GM23248 (cell line): Measurements from ENCODE around the gene SCYGR1. TPM values are rescaled to one million over a fixed set of nuclear protein-coding genes. Genes with fewer than 3 reads are reported as not detected.

Experiments
- DNase-seq: peaks from one replicate; pipeline ENCODE4 v3.0.0-alpha.2; 2015
- H2AFZ ChIP-seq: fragments of 200-600 bp; sonication (generic); 2 replicates; pipeline ENCODE4 v1.6.1; 2016; ENCODE audit warnings: antibody characterized with exemption
- H3F3A ChIP-seq: fragments of 200-600 bp; sonication (generic); 2 replicates; pipeline ENCODE4 v1.6.1; 2016; ENCODE audit warnings: mild to moderate bottlenecking, antibody characterized with exemption, mixed run types; ENCODE audit not compliant: insufficient read depth
- H3K27ac ChIP-seq: fragments of 200-600 bp; sonication (generic); 2 replicates; pipeline ENCODE4 v1.5.1; 2016; ENCODE audit warnings: mild to moderate bottlenecking
- H3K27me3 ChIP-seq: fragments of 200-600 bp; sonication (generic); replicated peaks from 2 replicates; pipeline ENCODE4 v1.6.1; 2016; ENCODE audit warnings: mild to moderate bottlenecking; ENCODE audit not compliant: insufficient read depth
- H3K36me3 ChIP-seq: fragments of 200-600 bp; sonication (generic); 2 replicates; pipeline ENCODE4 v1.6.1; 2016; ENCODE audit warnings: low read depth, mild to moderate bottlenecking
- H3K4me1 ChIP-seq: fragments of 200-600 bp; sonication (generic); 2 replicates; pipeline ENCODE4 v1.6.1; 2016; ENCODE audit warnings: mild to moderate bottlenecking; ENCODE audit not compliant: insufficient read depth
- H3K4me2 ChIP-seq: fragments of 200-600 bp; sonication (generic); one replicate; pipeline ENCODE4 v1.6.1; 2016; ENCODE audit warnings: mild to moderate bottlenecking; ENCODE audit not compliant: unreplicated experiment
- H3K4me3 ChIP-seq: fragments of 200-600 bp; sonication (generic); 2 replicates; pipeline ENCODE4 v1.5.1; 2016; ENCODE audit warnings: mild to moderate bottlenecking
- H3K79me2 ChIP-seq: fragments of 200-600 bp; sonication (generic); 2 replicates; pipeline ENCODE4 v1.6.1; 2016; ENCODE audit warnings: mild to moderate bottlenecking; ENCODE audit not compliant: insufficient read depth
- H3K9ac ChIP-seq: fragments of 200-600 bp; sonication (generic); 2 replicates; pipeline ENCODE4 v1.6.1; 2016; ENCODE audit warnings: mild to moderate bottlenecking
- H3K9me2 ChIP-seq: fragments of 200-600 bp; sonication (generic); 2 replicates; pipeline ENCODE4 v1.6.1; 2016; ENCODE audit warnings: mixed run types, mild to moderate bottlenecking, moderate library complexity; ENCODE audit not compliant: insufficient read depth
- H3K9me3 ChIP-seq: fragments of 200-600 bp; sonication (generic); one replicate; pipeline ENCODE4 v1.6.1; 2017; ENCODE audit warnings: low read depth
- H4K20me1 ChIP-seq: fragments of 200-600 bp; sonication (generic); 2 replicates; pipeline ENCODE4 v1.6.0; 2016; ENCODE audit not compliant: insufficient read depth
- EZH2 ChIP-seq: fragments of 200-600 bp; sonication (generic); IDR thresholded peaks from 2 replicates; pipeline ENCODE4 v1.6.1; 2018; ENCODE audit warnings: antibody characterized with exemption, mild to moderate bottlenecking; ENCODE audit not compliant: insufficient read depth, poor library complexity, severe bottlenecking
- EZH2phosphoT487 ChIP-seq: fragments of 200-600 bp; sonication (generic); IDR thresholded peaks from 2 replicates; pipeline ENCODE4 v1.6.1; 2018; ENCODE audit warnings: antibody characterized with exemption, moderate library complexity, mild to moderate bottlenecking, low read depth; ENCODE audit not compliant: insufficient read depth
- WGBS, 2 experiments: methylation state at CpG; one replicate each; pipeline ENCODE4 v1.1.6; 2015 to 2017; ENCODE audit warnings: low lambda C conversion rate in 2 of 2, low coverage in 1 of 2; ENCODE audit errors: missing lambda C conversion rate in 2 of 2; 5-methylcytosine and 5-hydroxymethylcytosine counted together
- in situ Hi-C: fragments of 300-500 bp; cut with MboI; formaldehyde crosslinking; loops from 2 replicates; pipeline ENCODE4 v1.15.0; 2020
- polyA plus RNA-seq: library from polyadenylated mRNA; unstranded; fragments of >200 nt; fragmentation: Nextera tagmentation; extraction: Ambion mirVana; gene quantifications from 2 replicates; pipeline ENCODE4 v1.2.1, GENCODE V29; 2016
- total RNA-seq: library from RNA; depleted of rRNA; stranded (reverse); fragments of >200 nt; shearing (Covaris generic); gene quantifications from 2 replicates; pipeline ENCODE4 v1.2.3, GENCODE V29; 2014

Gene SCYGR1
- total and polyA plus RNA-seq, 2 experiments from 2014 or later = not detected

GRCh38 chr2:227401550-227401949 is 13.8 kb upstream of the SCYGR1 start:
- 31 to 44% methylated on average over 2 of the region's 2 CpGs for WGBS, 2 experiments
- in situ Hi-C loops = no loop called here
- no peaks in the 10 kb centered on the region for H3K9me3 ChIP-seq

DNA sequence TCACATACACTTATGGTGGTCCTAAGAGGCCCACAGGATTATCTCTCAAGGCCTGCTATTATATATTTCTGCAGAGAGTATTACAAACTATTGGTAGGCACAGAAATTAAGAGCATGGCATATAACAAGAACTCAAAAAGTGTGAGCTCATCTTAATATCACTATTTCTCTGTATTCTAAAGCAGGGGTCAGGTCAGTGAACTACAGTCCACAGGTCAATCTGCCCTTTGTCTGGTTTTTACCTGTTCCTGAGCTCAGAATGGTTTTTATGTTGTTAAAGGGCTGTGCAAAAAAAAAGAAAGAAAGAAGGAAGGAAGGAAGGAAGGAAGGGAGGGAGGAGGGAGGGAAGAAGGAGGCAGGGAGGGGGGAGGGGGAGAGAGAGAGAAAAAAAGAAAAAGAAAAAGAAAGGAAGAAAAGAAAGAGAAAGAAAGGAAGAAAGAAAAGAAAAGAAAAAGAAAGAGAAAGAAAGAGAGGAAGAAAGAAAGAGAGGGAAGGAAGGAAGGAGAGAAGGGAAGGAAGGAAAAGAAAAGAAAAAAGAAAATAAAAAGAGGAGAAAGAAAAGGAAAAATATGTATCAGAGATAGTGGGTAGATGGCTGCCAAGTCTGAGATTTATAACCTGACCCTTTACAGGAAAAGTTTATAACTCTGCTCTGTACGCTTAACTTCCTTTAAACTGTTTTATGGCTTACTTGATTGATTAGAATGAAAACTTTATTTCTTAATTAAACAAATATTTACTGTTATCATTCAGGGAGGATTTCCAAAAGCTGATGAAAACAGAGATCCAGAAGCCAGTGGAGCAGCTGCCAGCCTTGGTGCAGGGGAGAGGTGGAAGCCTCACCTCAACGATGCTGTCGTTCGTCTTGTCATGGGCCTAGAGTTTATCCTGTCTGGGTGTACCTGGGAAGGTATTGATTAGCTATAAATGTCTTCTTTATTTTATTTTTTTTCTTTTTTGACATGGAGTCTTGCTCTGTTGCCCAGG is 11.2 kb upstream of the SCYGR1 start:
- 97 to 99% methylated on average over 4 of the region's 4 CpGs for WGBS, 2 experiments
- H3K4me2 ChIP-seq = no peak overlapping the region
- no peaks in the 10 kb centered on the region for H4K20me1 ChIP-seq
- H3K9me3 ChIP-seq = no peaks in the 10 kb centered on the region
- in situ Hi-C loops = no loop called here
- H3K27me3 ChIP-seq = no peaks in the 10 kb centered on the region
- H2AFZ ChIP-seq = no peak overlapping the region
- DNase-seq = no peak
- peaks cover 5% of the 10 kb centered on the region; the same call in 1 of the 2 replicates for H3K4me1 ChIP-seq
- H3K9ac ChIP-seq = no peak overlapping the region
- no peaks in the 10 kb centered on the region for H3K9me2 ChIP-seq
- no peaks in the 10 kb centered on the region for H3K79me2 ChIP-seq
- no peak overlapping the region for H3K27ac ChIP-seq
- no peaks in the 10 kb centered on the region for H3K36me3 ChIP-seq
- no peak overlapping the region for H3K4me3 ChIP-seq
- TF ChIP-seq EZH2 = no peak
- no peak for TF ChIP-seq EZH2phosphoT487
- H3F3A ChIP-seq = no peaks in the 10 kb centered on the region

More at GRCh38 chr2:227401550-227401949, 13.8 kb upstream of the SCYGR1 start:
- Histone ChIP-seq H3K4me3 (no peak overlapping the region), H3K9me2 (no peaks in the 10 kb centered on the region), H3K4me2 (no peak overlapping the region), H3F3A (peaks cover 11% of the 10 kb centered on the region), H3K79me2 (no peaks in the 10 kb centered on the region), H3K27ac (no peak overlapping the region), H3K36me3 (no peaks in the 10 kb centered on the region), H2AFZ (no peak overlapping the region), H3K4me1 (peaks cover 9% of the 10 kb centered on the region), H4K20me1 (no peaks in the 10 kb centered on the region), H3K9ac (no peak overlapping the region), H3K27me3 (no peaks in the 10 kb centered on the region)
- no peak for DNase-seq
- TF ChIP-seq EZH2phosphoT487 (no peak), EZH2 (no peak)

GRCh38 chr2:227397562-227397961 is 9.8 kb upstream of the SCYGR1 start:
- no peak overlapping the region for H3K27ac ChIP-seq
- no peaks in the 10 kb centered on the region for H3K9me3 ChIP-seq
- no peak overlapping the region for H3K4me3 ChIP-seq
- H3K9ac ChIP-seq = no peak overlapping the region
- no peaks in the 10 kb centered on the region for H4K20me1 ChIP-seq
- peaks cover 17% of the 10 kb centered on the region for H3K4me1 ChIP-seq
- H3K4me2 ChIP-seq = no peak overlapping the region
- no peaks in the 10 kb centered on the region for H3K79me2 ChIP-seq
- H3F3A ChIP-seq = peaks cover 10% of the 10 kb centered on the region; the same call in 1 of the 2 replicates
- in situ Hi-C loops = no loop called here
- no peaks in the 10 kb centered on the region for H3K27me3 ChIP-seq
- H3K9me2 ChIP-seq = no peaks in the 10 kb centered on the region
- no peak overlapping the region for H2AFZ ChIP-seq
- H3K36me3 ChIP-seq = no peaks in the 10 kb centered on the region
- no peak for TF ChIP-seq EZH2
- no peak for TF ChIP-seq EZH2phosphoT487
- WGBS, 2 experiments = 77 to 92% methylated on average over 4 of the region's 4 CpGs
- no peak for DNase-seq

- in situ Hi-C loops = no loop called here
Measured at GRCh38 chr2:227395556-227395955, 7.8 kb upstream of the SCYGR1 start.

More at GRCh38 chr2:227395556-227395955, 7.8 kb upstream of the SCYGR1 start:
- H3K36me3 ChIP-seq = no peaks in the 10 kb centered on the region
- WGBS, 2 experiments = 92 to 96% methylated on average over 1 of the region's 1 CpG
- H3K4me1 ChIP-seq = peaks cover 21% of the 10 kb centered on the region
- no peaks in the 10 kb centered on the region for H4K20me1 ChIP-seq
- no peak overlapping the region for H3K27ac ChIP-seq
- no peak for DNase-seq
- no peak overlapping the region for H2AFZ ChIP-seq
- H3K9me2 ChIP-seq = no peaks in the 10 kb centered on the region
- H3K9me3 ChIP-seq = no peaks in the 10 kb centered on the region
- H3K27me3 ChIP-seq = no peaks in the 10 kb centered on the region
- no peak overlapping the region for H3K4me2 ChIP-seq
- no peaks in the 10 kb centered on the region for H3K79me2 ChIP-seq
- H3K9ac ChIP-seq = no peak overlapping the region
- TF ChIP-seq EZH2phosphoT487 (no peak), EZH2 (no peak)
- peaks cover 10% of the 10 kb centered on the region; the same call in 1 of the 2 replicates for H3F3A ChIP-seq
- no peak overlapping the region for H3K4me3 ChIP-seq
